Peyer's patch (tissue), 4 donors: ENCODE measurements around the gene GDAP1L1.

Source experiments
- CTCF ChIP-seq, 6 experiments: fragments of 450-650 bp in 4 of 6; fragments of 200-600 bp in 2 of 6; sonication (generic) in 1 of 6; IDR thresholded peaks; one replicate each; pipeline ENCODE4 v1.5.1; 2017 to 2019; ENCODE audit warnings: antibody characterized with exemption in 6 of 6, mild to moderate bottlenecking in 3 of 6, moderate library complexity in 1 of 6
- POLR2A ChIP-seq, 2 donors: fragments of 450-650 bp; IDR thresholded peaks; one replicate each; pipeline ENCODE4 v1.5.1; 2017; ENCODE audit warnings: antibody characterized with exemption in 2 of 2, mild to moderate bottlenecking in 2 of 2, moderate library complexity in 2 of 2

- TF ChIP-seq CTCF (IDR thresholded peaks at IDR 0.05) (no peak), POLR2A (IDR thresholded peaks at IDR 0.05) (no peak)
Observed at GRCh38 chr20:44219170-44219730, 27.9 kb upstream of the GDAP1L1 start.
